NCI-H187 treated with DMSO at 0.1 percent for 48 hours (cell line): ENCODE measurements around the gene ARHGEF18.
"Not testable (repeated sequence)": the region's sequence is repeated elsewhere in the genome, so short reads cannot be mapped to it uniquely, and the experiment has no call there.

Experiments used
- DNase-seq: peaks from one replicate; lab custom pipeline; 2025; lab: John Stamatoyannopoulos, UW

The ARHGEF18 gene

GRCh38 chr19:7348587-7349230 lies at the start of gene ARHGEF18:
TSS of gene ARHGEF18 (plus strand) at chr19:7348937. CDS start at chr19:7362891, 13,954 bp downstream.
- DNase-seq: no peak

GRCh38 chr19:7301525-7301924 lies 47.2 kb upstream of the ARHGEF18 start:
- DNase-seq: no peak

GRCh38 chr19:7303470-7303869 lies 45.3 kb upstream of the ARHGEF18 start:
- no peak for DNase-seq

- no peak for DNase-seq
Observed at GRCh38 chr19:7304200-7304599, 44.5 kb upstream of the ARHGEF18 start.

GRCh38 chr19:7307590-7308218 lies 41.0 kb upstream of the ARHGEF18 start:
- DNase-seq: no peak

- DNase-seq: not testable (repeated sequence)
Observed at GRCh38 chr19:7308327-7308726, 40.4 kb upstream of the ARHGEF18 start.

GRCh38 chr19:7311911-7312310 lies 36.8 kb upstream of the ARHGEF18 start:
- no peak for DNase-seq

- no peak for DNase-seq
Observed at GRCh38 chr19:7312816-7313215, 35.9 kb upstream of the ARHGEF18 start.

- no peak for DNase-seq
Observed at GRCh38 chr19:7318176-7318575, 30.6 kb upstream of the ARHGEF18 start.

- DNase-seq: no peak
Observed at GRCh38 chr19:7326105-7326877, 22.4 kb upstream of the ARHGEF18 start.

- no peak for DNase-seq
Observed at GRCh38 chr19:7327802-7328201, 20.9 kb upstream of the ARHGEF18 start.

- no peak for DNase-seq
Observed at GRCh38 chr19:7328647-7329046, 20.1 kb upstream of the ARHGEF18 start.

- DNase-seq: no peak
Observed at GRCh38 chr19:7331446-7331845, 17.3 kb upstream of the ARHGEF18 start.

GRCh38 chr19:7333198-7334118 lies 15.3 kb upstream of the ARHGEF18 start:
- DNase-seq: no peak

GRCh38 chr19:7336321-7336973 lies 12.3 kb upstream of the ARHGEF18 start:
- DNase-seq: no peak

- DNase-seq: no peak
Observed at GRCh38 chr19:7337380-7338194, 11.2 kb upstream of the ARHGEF18 start.

- no peak for DNase-seq
Observed at GRCh38 chr19:7340959-7341837, 7.5 kb upstream of the ARHGEF18 start.

GRCh38 chr19:7342143-7342542 lies 6.6 kb upstream of the ARHGEF18 start:
- no peak for DNase-seq

- no peak for DNase-seq
Observed at GRCh38 chr19:7346488-7346971, 2.2 kb upstream of the ARHGEF18 start.
